Measurements from ENCODE around the gene LRP1. TPM values are rescaled to one million over a fixed set of nuclear protein-coding genes. Genes with fewer than 3 reads are reported as not detected.

The LRP1 gene
- total and polyA plus RNA-seq, 2 of the 13 experiments (the other 11 are each of a cell fraction or from before 2014, with no cell fraction given): 14.7 to 30.8 TPM

DNA sequence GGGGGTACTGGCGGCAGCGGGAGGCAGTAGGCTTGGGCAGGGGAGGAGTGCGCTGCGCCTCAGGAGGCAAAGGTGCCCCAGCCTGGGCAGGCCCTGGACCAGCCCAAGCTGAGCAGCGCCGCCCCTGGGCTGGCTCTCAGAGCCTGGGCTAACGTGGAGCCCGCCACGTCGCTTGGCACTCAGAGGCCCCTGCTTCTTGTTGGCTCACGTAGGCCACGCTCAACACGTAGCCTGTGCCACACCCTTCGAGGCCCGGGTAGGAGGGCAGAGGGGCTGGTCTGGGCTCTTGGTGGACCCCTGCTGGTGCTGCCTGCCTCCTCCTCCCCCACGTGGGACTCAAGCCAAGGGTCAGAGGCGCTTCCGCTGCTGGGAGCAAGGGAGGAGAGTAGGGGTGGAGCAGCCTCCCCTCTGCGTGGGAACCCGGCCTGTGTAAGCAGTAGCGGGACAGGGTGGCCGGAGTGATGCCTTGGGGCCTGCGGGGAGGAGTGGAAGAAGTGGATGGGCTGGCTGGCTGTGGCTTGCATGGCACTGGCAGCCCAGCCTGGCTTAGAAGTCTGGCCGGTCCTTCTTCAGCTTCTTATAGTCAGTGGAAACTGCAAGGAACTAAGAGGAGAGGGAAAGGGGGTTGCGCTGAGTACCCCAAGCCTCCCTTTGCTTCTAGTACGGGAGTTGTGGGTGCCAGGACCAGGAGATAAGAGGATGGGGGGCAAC, 106.9 kb downstream of the LRP1 start (continued):
- TF ChIP-seq ZXDC (CRISPR knock-in tag; IDR thresholded peaks at IDR 0.05) (no peak), FOXK1 (CRISPR knock-in tag; IDR thresholded peaks at IDR 0.05; ENCODE audit: borderline replicate concordance, low read depth) (no peak), MLX (CRISPR knock-in tag; IDR thresholded peaks at IDR 0.05) (no peak), PCBP2 (optimal IDR thresholded peaks at IDR 0.05; ENCODE audit: low read depth, low read length, poor library complexity, severe bottlenecking) (no peak), ZZZ3 (CRISPR knock-in tag; IDR thresholded peaks at IDR 0.05; ENCODE audit: borderline replicate concordance) (no peak), ZNF530 (CRISPR knock-in tag; IDR thresholded peaks at IDR 0.05; ENCODE audit: low read depth) (no peak), ZNF724P (CRISPR knock-in tag; IDR thresholded peaks at IDR 0.05; ENCODE audit: borderline replicate concordance) (no peak), YY1 (IDR thresholded peaks at IDR 0.05; ENCODE audit: insufficient read depth, insufficient replicate concordance, low read depth, low read length) (no peak), TRIM24 (CRISPR knock-in tag; IDR thresholded peaks at IDR 0.05) (no peak), MLLT10 (CRISPR knock-in tag; IDR thresholded peaks at IDR 0.05) (no peak), ZNF598 (CRISPR knock-in tag; IDR thresholded peaks at IDR 0.05; ENCODE audit: borderline replicate concordance) (no peak), ZC3H13 (CRISPR knock-in tag; IDR thresholded peaks at IDR 0.05) (no peak; the same call in 1 of the 2 replicates), NCOA5 (CRISPR knock-in tag; IDR thresholded peaks at IDR 0.05) (no peak), KLF15 (CRISPR knock-in tag; IDR thresholded peaks at IDR 0.05; ENCODE audit: borderline replicate concordance) (no peak)
- TF ChIP-seq, protein P1, sequence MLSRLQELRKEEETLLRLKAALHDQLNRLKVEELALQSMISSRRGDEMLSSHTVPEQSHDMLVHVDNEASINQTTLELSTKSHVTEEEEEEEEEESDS (CRISPR knock-in tag; IDR thresholded peaks at IDR 0.05; ENCODE audit: borderline replicate concordance): no peak
- TF ChIP-seq, protein P2, sequence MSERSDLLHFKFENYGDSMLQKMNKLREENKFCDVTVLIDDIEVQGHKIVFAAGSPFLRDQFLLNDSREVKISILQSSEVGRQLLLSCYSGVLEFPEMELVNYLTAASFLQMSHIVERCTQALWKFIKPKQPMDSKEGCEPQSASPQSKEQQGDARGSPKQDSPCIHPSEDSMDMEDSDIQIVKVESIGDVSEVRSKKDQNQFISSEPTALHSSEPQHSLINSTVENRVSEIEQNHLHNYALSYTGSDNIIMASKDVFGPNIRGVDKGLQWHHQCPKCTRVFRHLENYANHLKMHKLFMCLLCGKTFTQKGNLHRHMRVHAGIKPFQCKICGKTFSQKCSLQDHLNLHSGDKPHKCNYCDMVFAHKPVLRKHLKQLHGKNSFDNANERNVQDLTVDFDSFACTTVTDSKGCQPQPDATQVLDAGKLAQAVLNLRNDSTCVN (CRISPR knock-in tag; IDR thresholded peaks at IDR 0.05; ENCODE audit: borderline replicate concordance): no peak
- TF ChIP-seq, protein P3, sequence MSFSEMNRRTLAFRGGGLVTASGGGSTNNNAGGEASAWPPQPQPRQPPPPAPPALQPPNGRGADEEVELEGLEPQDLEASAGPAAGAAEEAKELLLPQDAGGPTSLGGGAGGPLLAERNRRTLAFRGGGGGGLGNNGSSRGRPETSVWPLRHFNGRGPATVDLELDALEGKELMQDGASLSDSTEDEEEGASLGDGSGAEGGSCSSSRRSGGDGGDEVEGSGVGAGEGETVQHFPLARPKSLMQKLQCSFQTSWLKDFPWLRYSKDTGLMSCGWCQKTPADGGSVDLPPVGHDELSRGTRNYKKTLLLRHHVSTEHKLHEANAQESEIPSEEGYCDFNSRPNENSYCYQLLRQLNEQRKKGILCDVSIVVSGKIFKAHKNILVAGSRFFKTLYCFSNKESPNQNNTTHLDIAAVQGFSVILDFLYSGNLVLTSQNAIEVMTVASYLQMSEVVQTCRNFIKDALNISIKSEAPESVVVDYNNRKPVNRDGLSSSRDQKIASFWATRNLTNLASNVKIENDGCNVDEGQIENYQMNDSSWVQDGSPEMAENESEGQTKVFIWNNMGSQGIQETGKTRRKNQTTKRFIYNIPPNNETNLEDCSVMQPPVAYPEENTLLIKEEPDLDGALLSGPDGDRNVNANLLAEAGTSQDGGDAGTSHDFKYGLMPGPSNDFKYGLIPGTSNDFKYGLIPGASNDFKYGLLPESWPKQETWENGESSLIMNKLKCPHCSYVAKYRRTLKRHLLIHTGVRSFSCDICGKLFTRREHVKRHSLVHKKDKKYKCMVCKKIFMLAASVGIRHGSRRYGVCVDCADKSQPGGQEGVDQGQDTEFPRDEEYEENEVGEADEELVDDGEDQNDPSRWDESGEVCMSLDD (CRISPR knock-in tag; IDR thresholded peaks at IDR 0.05; ENCODE audit: borderline replicate concordance): no peak
- TF ChIP-seq, protein P4, sequence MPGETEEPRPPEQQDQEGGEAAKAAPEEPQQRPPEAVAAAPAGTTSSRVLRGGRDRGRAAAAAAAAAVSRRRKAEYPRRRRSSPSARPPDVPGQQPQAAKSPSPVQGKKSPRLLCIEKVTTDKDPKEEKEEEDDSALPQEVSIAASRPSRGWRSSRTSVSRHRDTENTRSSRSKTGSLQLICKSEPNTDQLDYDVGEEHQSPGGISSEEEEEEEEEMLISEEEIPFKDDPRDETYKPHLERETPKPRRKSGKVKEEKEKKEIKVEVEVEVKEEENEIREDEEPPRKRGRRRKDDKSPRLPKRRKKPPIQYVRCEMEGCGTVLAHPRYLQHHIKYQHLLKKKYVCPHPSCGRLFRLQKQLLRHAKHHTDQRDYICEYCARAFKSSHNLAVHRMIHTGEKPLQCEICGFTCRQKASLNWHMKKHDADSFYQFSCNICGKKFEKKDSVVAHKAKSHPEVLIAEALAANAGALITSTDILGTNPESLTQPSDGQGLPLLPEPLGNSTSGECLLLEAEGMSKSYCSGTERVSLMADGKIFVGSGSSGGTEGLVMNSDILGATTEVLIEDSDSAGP (CRISPR knock-in tag; IDR thresholded peaks at IDR 0.05; ENCODE audit: borderline replicate concordance): no peak

Measured in HepG2 (cell line).